Liver (tissue), 10 donors: ENCODE results near the gene ATF7. TPM values are rescaled to one million over a fixed set of nuclear protein-coding genes. Genes with fewer than 3 reads are reported as not detected.

Experiments
- DNase-seq: peaks from one replicate; pipeline ENCODE4 v3.0.0-alpha.2; 2017; ENCODE audit warnings: low spot score
- H3K27ac ChIP-seq, 2 donors: one replicate each; pipeline ENCODE4 v1.7.0; 2013; ENCODE audit warnings: inconsistent platforms in 2 of 2, low read length in 2 of 2, control low read depth in 1 of 2, low read depth in 1 of 2, mild to moderate bottlenecking in 1 of 2
- H3K27me3 ChIP-seq, 4 donors: one replicate each; pipeline versions ENCODE4 v1.6.1 to v1.7.0; 2013; ENCODE audit warnings: low read length in 3 of 4, inconsistent platforms in 1 of 4, mild to moderate bottlenecking in 1 of 4, moderate library complexity in 1 of 4; ENCODE audit not compliant: control insufficient read depth in 4 of 4, insufficient read depth in 4 of 4
- H3K36me3 ChIP-seq, 4 donors: one replicate each; pipeline versions ENCODE4 v1.6.1 to v1.7.0; 2013; ENCODE audit warnings: low read length in 3 of 4, mild to moderate bottlenecking in 3 of 4, low read depth in 1 of 4, moderate library complexity in 1 of 4; ENCODE audit not compliant: control insufficient read depth in 4 of 4, insufficient read depth in 3 of 4
- H3K4me1 ChIP-seq, 4 donors: one replicate each; pipeline versions ENCODE4 v1.6.1 to v1.7.0; 2013; ENCODE audit warnings: low read length in 3 of 4, mild to moderate bottlenecking in 3 of 4, moderate library complexity in 1 of 4; ENCODE audit not compliant: control insufficient read depth in 4 of 4, insufficient read depth in 4 of 4
- H3K4me3 ChIP-seq, 3 donors: one replicate each; pipeline versions ENCODE4 v1.6.1 to v1.7.0; 2013; ENCODE audit warnings: low read length in 3 of 3, control low read depth in 1 of 3, low read depth in 1 of 3, mild to moderate bottlenecking in 1 of 3
- H3K9ac ChIP-seq, 2 donors: one replicate each; pipeline ENCODE4 v1.7.0; 2013; ENCODE audit warnings: low read length in 2 of 2, mild to moderate bottlenecking in 2 of 2, moderate library complexity in 2 of 2, control low read depth in 1 of 2, low read depth in 1 of 2
- H3K9me3 ChIP-seq, 4 donors: one replicate each; pipeline versions ENCODE4 v1.6.1 to v1.7.0; 2013; ENCODE audit warnings: low read length in 3 of 4; ENCODE audit not compliant: control insufficient read depth in 4 of 4
- EGR1 ChIP-seq, 2 donors: IDR thresholded peaks; 2 replicates each; pipeline ENCODE4 v1.6.1; 2016 to 2018; ENCODE audit warnings: antibody characterized with exemption in 2 of 2, low read depth in 2 of 2
- TAF1 ChIP-seq: conservative IDR thresholded peaks from 2 replicates; pipeline ENCODE4 v1.6.1; 2016; ENCODE audit warnings: antibody characterized with exemption, mild to moderate bottlenecking
- YY1 ChIP-seq: IDR thresholded peaks from 2 replicates; pipeline ENCODE4 v1.6.1; 2016; ENCODE audit warnings: antibody characterized with exemption, mild to moderate bottlenecking
- WGBS: extraction: QIAGEN DNeasy Blood & Tissue Kit; methylation state at CpG from one replicate; pipeline ENCODE4 v1.1.7; 2013; 5-methylcytosine and 5-hydroxymethylcytosine counted together
- polyA plus RNA-seq, 2 donors: library from polyadenylated mRNA; stranded (reverse) in 1 of 2; unstranded in 1 of 2; fragments of 200-250 nt in 1 of 2; fragments of >200 nt in 1 of 2; fragmentation: Nextera tagmentation in 1 of 2; extraction: Ambion mirVana in 1 of 2; gene quantifications; one replicate each; pipeline versions ENCODE4 v1.2.1 to v1.2.3, GENCODE V29; 2013 to 2015
- small RNA-seq: library from RNA; depleted of rRNA; stranded (forward); fragments of <200 nt; gene quantifications from one replicate; pipeline ENCODE3, GENCODE V24; 2014
- total RNA-seq, 2 donors: library from RNA; depleted of rRNA; stranded (reverse); fragments of >200 nt; gene quantifications; one replicate each; pipeline ENCODE4 v1.2.3, GENCODE V29; 2014
- donor health status: healthy.
- donor health status: healthy.
- donor health status: healthy.
- donor health status: healthy.
- donor health status: healthy.

ATF7 gene
- total and polyA plus RNA-seq, 4 donors = 5.3 to 14.5 (median 9.9) TPM

- H3K9ac ChIP-seq = no peak overlapping the region
- no peak for TF ChIP-seq EGR1 (IDR thresholded peaks at IDR 0.05; ENCODE audit: low read depth in 2 of 2)
- TF ChIP-seq YY1 = no peak
- no peak for TF ChIP-seq TAF1
- no peak overlapping the region for H3K4me3 ChIP-seq
- H3K36me3 ChIP-seq = peaks cover 37 to 97% (median 94%) of the 10 kb centered on the region in 4 donors
- no peaks in the 10 kb centered on the region for H3K9me3 ChIP-seq
- no peaks in the 10 kb centered on the region for H3K27me3 ChIP-seq
- no peak overlapping the region for H3K27ac ChIP-seq
- DNase-seq = no peak
- WGBS = 74% methylated on average over 4 of the region's 4 CpGs
- peaks cover 0 to 14% (median 10%) of the 10 kb centered on the region in 4 donors for H3K4me1 ChIP-seq
These were observed 167.1 kb downstream of the ATF7 start for GRCh38 chr12:53459097-53459496.

Small RNAs within 50 kb of the gene (small RNA-seq; reads per million reads assigned to genes)
- not detected for gene AC023509.3

Other genes starting within 250 kb of the ATF7 start
- gene SP1, start 246.2 kb downstream of the ATF7 start, total RNA-seq = 10 to 100 TPM; 28.4 to 36.5 TPM
- 1 to 10 TPM; 3.8 to 7.9 TPM for gene SP1, start 246.2 kb downstream of the ATF7 start, polyA plus RNA-seq
- gene AMHR2, start 202.5 kb downstream of the ATF7 start, total RNA-seq = under 1 TPM; 0.67 to 0.89 TPM
- 1 to 10 TPM in 1 of 2 donors, under 1 TPM in 1; 0.96 to 1.3 TPM for gene AMHR2, start 202.5 kb downstream of the ATF7 start, polyA plus RNA-seq
- 10 to 100 TPM; 18.2 to 21.3 TPM for gene PRR13, start 184.6 kb downstream of the ATF7 start, total RNA-seq
- gene PRR13, start 184.6 kb downstream of the ATF7 start, polyA plus RNA-seq = 100 to 1,000 TPM; 101 to 107 TPM
- gene PCBP2, start 174.3 kb downstream of the ATF7 start, total RNA-seq = 100 to 1,000 TPM; 224 to 377 TPM
- gene PCBP2, start 174.3 kb downstream of the ATF7 start, polyA plus RNA-seq = 100 to 1,000 TPM; 130 to 222 TPM
- gene MAP3K12, start 126.9 kb downstream of the ATF7 start, total RNA-seq = 1 to 10 TPM; 1.5 to 2.4 TPM
- gene MAP3K12, start 126.9 kb downstream of the ATF7 start, polyA plus RNA-seq = 1 to 10 TPM in 1 of 2 donors, under 1 TPM in 1; 0.53 to 1.4 TPM
- gene TARBP2, start 125.1 kb downstream of the ATF7 start, total RNA-seq = 10 to 100 TPM; 18.7 to 22.0 TPM
- 10 to 100 TPM; 15.7 to 18.1 TPM for gene TARBP2, start 125.1 kb downstream of the ATF7 start, polyA plus RNA-seq
- gene NPFF, start 118.9 kb downstream of the ATF7 start, total RNA-seq = not detected
- gene NPFF, start 118.9 kb downstream of the ATF7 start, polyA plus RNA-seq = not detected
- gene ATP5MC2, start 49.7 kb upstream of the ATF7 start, total RNA-seq = 100 to 1,000 TPM in 1 of 2 donors, 10 to 100 TPM in 1; 57.0 to 110 TPM
- 100 to 1,000 TPM; 231 to 294 TPM for gene ATP5MC2, start 49.7 kb upstream of the ATF7 start, polyA plus RNA-seq
- 10 to 100 TPM; 61.2 to 67.4 TPM for gene CALCOCO1, start 101.1 kb upstream of the ATF7 start, total RNA-seq
- 10 to 100 TPM; 24.4 to 25.2 TPM for gene CALCOCO1, start 101.1 kb upstream of the ATF7 start, polyA plus RNA-seq
- not detected for gene CISTR, start 125.6 kb upstream of the ATF7 start, total RNA-seq
- not detected for gene CISTR, start 125.6 kb upstream of the ATF7 start, polyA plus RNA-seq